ENCODE results near the gene SARS1.
"Not testable (repeated sequence)": the region's sequence is repeated elsewhere in the genome, so short reads cannot be mapped to it uniquely, and the experiment has no call there.

Gene SARS1

GRCh38 chr1:109193653-109194590 lies 19.8 kb upstream of the SARS1 start:
- DNase-seq, result peak; percentile 54

GRCh38 chr1:109197158-109198042 lies 16.3 kb upstream of the SARS1 start:
- DNase-seq, result no peak

- DNase-seq, result no peak
Measured at GRCh38 chr1:109198043-109198695, 15.5 kb upstream of the SARS1 start.

GRCh38 chr1:109198745-109199144 lies 15.0 kb upstream of the SARS1 start:
- DNase-seq, result no peak

- DNase-seq, result no peak
Measured at GRCh38 chr1:109199710-109200109, 14.0 kb upstream of the SARS1 start.

GRCh38 chr1:109201123-109201703 lies 12.5 kb upstream of the SARS1 start:
- DNase-seq, result peak in 1 of 2 donors; percentile 21

GRCh38 chr1:109204484-109204883 lies 9.2 kb upstream of the SARS1 start:
- no peak for DNase-seq

- DNase-seq, result no peak
Measured at GRCh38 chr1:109206339-109206738, 7.4 kb upstream of the SARS1 start.

GRCh38 chr1:109207467-109208103 lies 6.1 kb upstream of the SARS1 start:
- DNase-seq, result no peak

- no peak for DNase-seq
Measured at GRCh38 chr1:109208394-109208793, 5.3 kb upstream of the SARS1 start.

- no peak for DNase-seq
Measured at GRCh38 chr1:109208836-109209463, 4.8 kb upstream of the SARS1 start.

GRCh38 chr1:109210058-109210457 lies 3.7 kb upstream of the SARS1 start:
- DNase-seq, result no peak

GRCh38 chr1:109213345-109213823 lies 334 bp upstream of the SARS1 start:
- no peak for DNase-seq

GRCh38 chr1:109214695-109215623 lies 1.2 kb downstream of the SARS1 start:
- peak in 1 of 2 donors; percentile 37 for DNase-seq

- no peak for DNase-seq
Measured at GRCh38 chr1:109216662-109217061, 2.9 kb downstream of the SARS1 start.

GRCh38 chr1:109218516-109218915 lies 4.8 kb downstream of the SARS1 start:
- no peak for DNase-seq

- DNase-seq, result not testable (repeated sequence)
Measured at GRCh38 chr1:109221201-109221600, 7.5 kb downstream of the SARS1 start.

- DNase-seq, result no peak
Measured at GRCh38 chr1:109225308-109225707, 11.6 kb downstream of the SARS1 start.

- DNase-seq, result no peak
Measured at GRCh38 chr1:109225711-109226445, 12.2 kb downstream of the SARS1 start.

- no peak for DNase-seq
Measured at GRCh38 chr1:109228167-109228566, 14.4 kb downstream of the SARS1 start.
